ENCODE measurements around the gene TRAPPC1.

The TRAPPC1 gene

DNA sequence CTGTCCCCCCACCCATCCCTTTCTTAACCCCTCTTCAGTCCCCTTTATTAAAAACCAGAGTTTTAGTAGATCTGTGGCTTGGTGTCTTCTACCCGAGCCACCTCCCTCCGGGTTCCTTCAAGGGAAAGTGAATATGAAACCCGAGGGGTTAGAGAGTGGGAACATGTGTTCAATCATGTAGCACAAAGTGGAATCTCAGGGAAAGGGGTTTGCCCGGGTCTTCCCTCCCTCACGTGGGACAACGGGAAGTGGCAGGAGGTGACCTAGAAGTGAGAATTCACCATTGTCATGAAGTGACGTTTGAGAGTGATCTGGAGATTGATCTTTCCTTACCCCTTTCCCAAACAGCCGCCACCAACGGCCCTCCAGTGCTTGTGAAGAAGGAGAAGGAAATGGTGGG, 20.6 kb downstream of the TRAPPC1 start:
- Histone ChIP-seq H3K9me3 (no peaks in the 10 kb centered on the region), H3K4me3 (no peak overlapping the region), H3K36me3 (peaks cover 0 to 62% (median 27%) of the 10 kb centered on the region in 3 donors), H3K4me1 (peaks cover 0 to 13% (median 8%) of the 10 kb centered on the region in 4 donors), H3K27ac (no peak overlapping the region), H3K27me3 (no peaks in the 10 kb centered on the region)
- TF ChIP-seq, protein P1, sequence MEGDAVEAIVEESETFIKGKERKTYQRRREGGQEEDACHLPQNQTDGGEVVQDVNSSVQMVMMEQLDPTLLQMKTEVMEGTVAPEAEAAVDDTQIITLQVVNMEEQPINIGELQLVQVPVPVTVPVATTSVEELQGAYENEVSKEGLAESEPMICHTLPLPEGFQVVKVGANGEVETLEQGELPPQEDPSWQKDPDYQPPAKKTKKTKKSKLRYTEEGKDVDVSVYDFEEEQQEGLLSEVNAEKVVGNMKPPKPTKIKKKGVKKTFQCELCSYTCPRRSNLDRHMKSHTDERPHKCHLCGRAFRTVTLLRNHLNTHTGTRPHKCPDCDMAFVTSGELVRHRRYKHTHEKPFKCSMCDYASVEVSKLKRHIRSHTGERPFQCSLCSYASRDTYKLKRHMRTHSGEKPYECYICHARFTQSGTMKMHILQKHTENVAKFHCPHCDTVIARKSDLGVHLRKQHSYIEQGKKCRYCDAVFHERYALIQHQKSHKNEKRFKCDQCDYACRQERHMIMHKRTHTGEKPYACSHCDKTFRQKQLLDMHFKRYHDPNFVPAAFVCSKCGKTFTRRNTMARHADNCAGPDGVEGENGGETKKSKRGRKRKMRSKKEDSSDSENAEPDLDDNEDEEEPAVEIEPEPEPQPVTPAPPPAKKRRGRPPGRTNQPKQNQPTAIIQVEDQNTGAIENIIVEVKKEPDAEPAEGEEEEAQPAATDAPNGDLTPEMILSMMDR (IDR thresholded peaks at IDR 0.05), result no peak
- intact Hi-C loops (cut with DNase I; ENCODE audit: low total_unique reads), result no loop called here
- DNase-seq, result no peak

DNA sequence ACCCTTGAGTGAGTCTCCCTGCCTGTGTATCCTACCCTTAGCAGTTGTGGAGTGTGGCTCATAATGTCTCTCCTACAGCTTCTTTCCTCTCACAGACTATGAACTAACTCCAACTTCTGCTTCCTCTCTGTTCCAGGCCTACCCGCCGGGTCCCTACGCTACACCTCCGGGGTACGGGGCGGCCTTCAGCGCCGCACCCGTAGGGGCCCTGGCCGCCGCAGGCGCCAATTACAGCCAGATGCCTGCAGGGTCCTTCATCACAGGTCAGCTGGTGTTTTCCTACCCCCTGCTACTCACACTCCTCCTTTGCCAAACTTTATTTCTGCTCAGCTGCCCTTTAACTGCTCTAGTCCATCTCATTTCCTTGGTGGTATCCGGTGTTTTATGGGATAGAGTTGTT, 21.0 kb downstream of the TRAPPC1 start:
- peaks cover 0 to 11% (median 7%) of the 10 kb centered on the region in 4 donors for H3K4me1 ChIP-seq
- TF ChIP-seq, protein P1 (IDR thresholded peaks at IDR 0.05), result no peak
- DNase-seq, result no peak
- H3K9me3 ChIP-seq, result no peaks in the 10 kb centered on the region
- H3K36me3 ChIP-seq, result peaks cover 0 to 66% (median 31%) of the 10 kb centered on the region in 3 donors
- H3K27me3 ChIP-seq, result no peaks in the 10 kb centered on the region
- no peak overlapping the region for H3K27ac ChIP-seq
- no peak overlapping the region for H3K4me3 ChIP-seq
- intact Hi-C loops (cut with DNase I; ENCODE audit: low total_unique reads), result no loop called here

DNA sequence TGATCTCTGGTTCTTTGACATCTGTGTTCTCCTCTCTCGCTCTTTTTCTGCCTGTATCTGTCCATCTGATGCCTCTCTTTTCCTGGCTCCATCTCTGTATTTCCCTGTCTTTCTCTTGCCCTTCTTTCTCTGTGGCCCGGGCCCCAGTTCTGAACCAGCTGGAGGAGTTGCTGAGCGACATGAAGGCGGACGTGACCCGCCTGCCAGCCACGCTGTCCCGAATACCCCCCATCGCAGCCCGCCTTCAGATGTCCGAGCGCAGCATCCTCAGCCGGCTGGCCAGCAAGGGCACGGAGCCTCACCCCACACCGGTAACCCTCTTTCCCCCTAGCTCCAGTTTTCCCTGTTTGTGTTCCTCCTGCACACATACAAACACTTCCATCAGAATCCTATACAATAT, 21.5 kb downstream of the TRAPPC1 start:
- no peaks in the 10 kb centered on the region for H3K9me3 ChIP-seq
- DNase-seq, result no peak
- intact Hi-C loops (cut with DNase I; ENCODE audit: low total_unique reads), result no loop called here
- H3K27me3 ChIP-seq, result no peaks in the 10 kb centered on the region
- no peak overlapping the region for H3K4me3 ChIP-seq
- H3K36me3 ChIP-seq, result peaks cover 0 to 70% (median 36%) of the 10 kb centered on the region in 3 donors
- no peak overlapping the region for H3K27ac ChIP-seq
- TF ChIP-seq, protein P1 (IDR thresholded peaks at IDR 0.05), result no peak
- H3K4me1 ChIP-seq, result peaks cover 0 to 11% (median 7%) of the 10 kb centered on the region in 4 donors

DNA sequence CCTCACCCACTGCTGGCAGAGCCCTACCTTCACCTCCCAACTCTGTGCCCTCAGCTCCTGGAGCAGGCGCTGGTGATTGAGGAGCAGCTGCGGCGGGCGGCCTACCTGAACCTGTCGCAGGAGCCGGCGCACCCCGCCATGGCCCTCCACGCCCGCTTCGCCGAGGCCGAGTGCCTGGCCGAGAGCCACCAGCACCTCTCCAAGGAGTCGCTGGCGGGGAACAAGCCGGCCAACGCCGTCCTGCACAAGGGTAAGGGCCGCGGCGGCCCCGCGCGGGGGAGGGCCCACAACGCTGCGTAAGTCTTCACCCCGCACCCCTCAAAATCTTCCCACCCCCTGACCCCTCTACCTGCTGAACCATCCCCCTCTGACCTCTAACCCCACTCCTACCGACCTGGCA, 22.7 kb downstream of the TRAPPC1 start:
- Histone ChIP-seq H3K4me1 (no peaks in the 10 kb centered on the region), H3K9me3 (no peaks in the 10 kb centered on the region), H3K27me3 (no peaks in the 10 kb centered on the region), H3K27ac (no peak overlapping the region), H3K4me3 (no peak overlapping the region), H3K36me3 (peaks cover 0 to 82% (median 46%) of the 10 kb centered on the region in 3 donors)
- intact Hi-C loops (cut with DNase I; ENCODE audit: low total_unique reads), result no loop called here
- no peak for DNase-seq
- TF ChIP-seq, protein P1 (IDR thresholded peaks at IDR 0.05), result no peak

DNA sequence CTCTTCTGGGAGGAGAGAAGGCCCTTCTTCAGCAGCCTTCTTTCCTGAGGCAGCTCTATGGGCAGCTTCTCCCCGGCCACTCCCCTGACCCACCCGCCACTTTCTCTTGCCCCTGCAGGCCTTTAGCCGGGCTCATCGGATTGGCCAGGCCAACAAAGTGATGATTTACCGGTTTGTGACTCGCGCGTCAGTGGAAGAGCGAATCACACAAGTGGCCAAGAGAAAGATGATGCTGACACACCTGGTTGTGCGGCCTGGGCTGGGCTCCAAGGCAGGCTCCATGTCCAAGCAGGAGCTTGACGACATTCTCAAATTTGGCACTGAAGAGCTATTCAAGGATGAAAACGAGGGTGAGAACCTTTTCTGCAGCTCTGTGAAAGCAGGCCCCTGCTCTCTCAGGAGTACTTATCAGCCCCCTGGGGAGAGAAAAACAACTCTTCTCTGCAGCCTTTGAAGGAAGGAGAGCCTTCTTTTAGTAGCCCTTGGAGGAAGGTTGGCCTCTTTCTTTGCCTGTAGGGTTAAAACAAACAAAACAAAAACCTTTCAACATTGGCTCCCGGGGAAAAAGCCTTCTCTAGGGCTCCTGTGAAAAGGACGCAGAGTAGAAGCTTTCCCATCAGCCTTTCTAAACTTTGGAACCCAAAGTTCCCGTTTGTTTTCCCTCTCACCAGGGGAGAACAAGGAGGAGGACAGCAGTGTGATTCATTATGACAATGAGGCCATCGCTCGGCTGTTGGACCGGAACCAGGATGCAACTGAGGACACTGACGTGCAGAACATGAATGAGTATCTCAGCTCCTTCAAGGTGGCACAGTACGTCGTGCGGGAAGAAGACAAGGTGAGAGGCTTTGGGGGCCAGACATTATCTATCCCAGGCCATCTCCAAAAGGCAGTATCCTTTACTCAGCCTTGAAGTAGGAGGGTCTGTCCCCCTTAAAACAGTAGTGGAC, 28.3 kb downstream of the TRAPPC1 start:
- Histone ChIP-seq H3K27me3 (no peaks in the 10 kb centered on the region), H3K36me3 (peaks cover 15 to 99% (median 74%) of the 10 kb centered on the region in 3 donors), H3K27ac (no peak overlapping the region), H3K4me1 (no peaks in the 10 kb centered on the region), H3K4me3 (no peak overlapping the region), H3K9me3 (no peaks in the 10 kb centered on the region)
- intact Hi-C loops (cut with DNase I; ENCODE audit: low total_unique reads), result no loop called here
- TF ChIP-seq, protein P1 (IDR thresholded peaks at IDR 0.05), result no peak
- no peak for DNase-seq
